ENCODE measurements around the gene EIF4EBP2. TPM values are rescaled to one million over a fixed set of nuclear protein-coding genes. Genes with fewer than 3 reads are reported as not detected.

Gene EIF4EBP2, protein sequence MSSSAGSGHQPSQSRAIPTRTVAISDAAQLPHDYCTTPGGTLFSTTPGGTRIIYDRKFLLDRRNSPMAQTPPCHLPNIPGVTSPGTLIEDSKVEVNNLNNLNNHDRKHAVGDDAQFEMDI
- 64.1 TPM for polyA plus RNA-seq
- long read RNA-seq, donor 1, full-length matches to known transcripts = 28 of 28 reads
- long read RNA-seq, donor 1, partial matches to known transcripts = 0 of 28 reads
- long read RNA-seq, donor 1, other reads (novel, unspliced or antisense) = 0 of 28 reads
- long read RNA-seq, donor 2, full-length matches to known transcripts = 61 of 71 reads
- long read RNA-seq, donor 2, partial matches to known transcripts = 10 of 71 reads
- long read RNA-seq, donor 2, other reads (novel, unspliced or antisense) = 0 of 71 reads
- long read RNA-seq, donor 3 = 0 reads
- long read RNA-seq, donor 4, full-length matches to known transcripts = 9 of 9 reads
- long read RNA-seq, donor 4, partial matches to known transcripts = 0 of 9 reads
- long read RNA-seq, donor 4, other reads (novel, unspliced or antisense) = 0 of 9 reads
- long read RNA-seq, donor 5, full-length matches to known transcripts = 33 of 33 reads
- long read RNA-seq, donor 5, partial matches to known transcripts = 0 of 33 reads
- long read RNA-seq, donor 5, other reads (novel, unspliced or antisense) = 0 of 33 reads
- long read RNA-seq, donor 6, full-length matches to known transcripts = 62 of 74 reads
- long read RNA-seq, donor 6, partial matches to known transcripts = 12 of 74 reads
- long read RNA-seq, donor 6, other reads (novel, unspliced or antisense) = 0 of 74 reads
- long read RNA-seq, donor 7, full-length matches to known transcripts = 20 of 48 reads
- long read RNA-seq, donor 7, partial matches to known transcripts = 28 of 48 reads
- long read RNA-seq, donor 7, other reads (novel, unspliced or antisense) = 0 of 48 reads
- long read RNA-seq, donor 8, full-length matches to known transcripts = 66 of 168 reads
- long read RNA-seq, donor 8, partial matches to known transcripts = 102 of 168 reads
- long read RNA-seq, donor 8, other reads (novel, unspliced or antisense) = 0 of 168 reads
- long read RNA-seq, donor 9, full-length matches to known transcripts = 62 of 62 reads
- long read RNA-seq, donor 9, partial matches to known transcripts = 0 of 62 reads
- long read RNA-seq, donor 9, other reads (novel, unspliced or antisense) = 0 of 62 reads
- long read RNA-seq, donor 10, full-length matches to known transcripts = 76 of 158 reads
- long read RNA-seq, donor 10, partial matches to known transcripts = 82 of 158 reads
- long read RNA-seq, donor 10, other reads (novel, unspliced or antisense) = 0 of 158 reads
- long read RNA-seq, donor 11, full-length matches to known transcripts = 43 of 43 reads
- long read RNA-seq, donor 11, partial matches to known transcripts = 0 of 43 reads
- long read RNA-seq, donor 11, other reads (novel, unspliced or antisense) = 0 of 43 reads

DNA sequence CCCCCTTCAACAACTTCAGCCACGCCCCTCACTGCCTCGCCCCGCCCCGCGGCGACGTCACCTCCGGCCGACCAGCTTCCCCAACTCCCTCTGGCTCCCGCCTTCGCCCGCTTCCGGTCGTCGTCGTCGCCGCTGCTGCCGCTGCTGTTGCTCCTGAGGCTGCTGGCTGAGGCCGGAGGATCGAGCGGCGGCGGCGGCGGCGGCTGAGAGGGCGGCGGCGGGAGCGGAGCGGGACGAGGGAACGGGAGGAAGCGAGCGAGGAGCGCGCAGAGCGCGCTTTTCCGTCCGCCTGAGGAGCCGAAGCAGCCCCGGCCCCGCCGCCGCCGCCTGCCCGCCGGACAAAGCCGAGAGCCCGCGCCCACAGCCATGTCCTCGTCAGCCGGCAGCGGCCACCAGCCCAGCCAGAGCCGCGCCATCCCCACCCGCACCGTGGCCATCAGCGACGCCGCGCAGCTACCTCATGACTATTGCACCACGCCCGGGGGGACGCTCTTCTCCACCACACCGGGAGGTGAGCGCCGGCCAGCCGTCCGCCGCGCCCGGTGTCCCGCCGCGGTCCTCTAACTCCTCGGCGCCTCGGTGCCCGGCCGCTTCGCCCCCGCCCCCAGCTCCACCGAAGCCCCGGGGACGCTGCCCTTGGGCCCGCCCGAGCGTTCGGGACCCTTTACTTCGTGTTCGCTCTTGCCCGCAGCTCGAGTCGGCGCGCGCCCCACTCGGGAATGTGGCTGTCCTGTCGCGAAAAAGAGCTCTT lies at the start of gene EIF4EBP2:
Gene EIF4EBP2, plus strand, starts transcription at position 110 of the 751 bp plus-strand sequence. Its CDS starts 257 bp downstream, at position 367.
- DNase-seq = peak; percentile 97 to 98
- WGBS (ENCODE audit: insufficient coverage, low lambda C conversion rate) = no CpG with 5 or more reads among the region's 103 CpGs

DNA sequence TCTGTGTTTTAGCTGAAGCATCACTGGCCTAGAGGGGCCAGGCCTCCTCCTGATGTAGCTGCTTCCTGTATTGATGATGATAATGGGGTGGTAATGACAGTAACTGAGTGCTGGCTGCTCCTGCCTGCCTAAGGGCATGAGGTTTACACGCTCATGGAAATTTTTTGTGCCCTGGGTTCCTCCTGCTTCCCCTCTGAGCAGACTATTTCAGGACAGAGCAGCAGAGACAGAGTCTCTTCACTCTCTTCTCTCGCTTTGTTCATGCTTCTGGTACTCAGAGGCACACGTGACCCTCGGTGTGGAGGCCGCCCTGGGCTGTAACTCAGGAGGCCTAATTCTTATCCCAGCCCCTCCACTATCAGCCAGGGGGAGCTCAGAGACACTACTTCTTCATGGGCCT lies 49.4 kb upstream of the EIF4EBP2 start:
- DNase-seq = no peak
- no peaks in the 10 kb centered on the region for H3K9me3 ChIP-seq (ENCODE audit: control insufficient read depth, low read depth, low read length)
- no CpG with 5 or more reads among the region's 5 CpGs for WGBS (ENCODE audit: insufficient coverage, low lambda C conversion rate)
- no peak overlapping the region for H3K27ac ChIP-seq (ENCODE audit: low read length)
- no peak overlapping the region for H3K4me3 ChIP-seq (ENCODE audit: low read length)
- H3K27me3 ChIP-seq (ENCODE audit: control insufficient read depth, insufficient read depth, low read length) = no peaks in the 10 kb centered on the region
- H3K36me3 ChIP-seq (ENCODE audit: control insufficient read depth, insufficient read depth, low read length) = no peaks in the 10 kb centered on the region
- H3K4me1 ChIP-seq (ENCODE audit: control insufficient read depth, insufficient read depth, low read length) = peaks cover 33% of the 10 kb centered on the region

More for the DNA sequence above, at the start of gene EIF4EBP2:
- Histone ChIP-seq H3K36me3 (ENCODE audit: control insufficient read depth, insufficient read depth, low read length) (peaks cover 5% of the 10 kb centered on the region), H3K27ac (ENCODE audit: low read length) (peak within 1 kb of the TSS; percentile 99), H3K9me3 (ENCODE audit: control insufficient read depth, low read depth, low read length) (peaks cover 2% of the 10 kb centered on the region), H3K4me1 (ENCODE audit: control insufficient read depth, insufficient read depth, low read length) (peaks cover 10% of the 10 kb centered on the region), H3K4me3 (ENCODE audit: low read length) (peak within 1 kb of the TSS; percentile 92), H3K27me3 (ENCODE audit: control insufficient read depth, insufficient read depth, low read length) (no peaks in the 10 kb centered on the region)

DNA sequence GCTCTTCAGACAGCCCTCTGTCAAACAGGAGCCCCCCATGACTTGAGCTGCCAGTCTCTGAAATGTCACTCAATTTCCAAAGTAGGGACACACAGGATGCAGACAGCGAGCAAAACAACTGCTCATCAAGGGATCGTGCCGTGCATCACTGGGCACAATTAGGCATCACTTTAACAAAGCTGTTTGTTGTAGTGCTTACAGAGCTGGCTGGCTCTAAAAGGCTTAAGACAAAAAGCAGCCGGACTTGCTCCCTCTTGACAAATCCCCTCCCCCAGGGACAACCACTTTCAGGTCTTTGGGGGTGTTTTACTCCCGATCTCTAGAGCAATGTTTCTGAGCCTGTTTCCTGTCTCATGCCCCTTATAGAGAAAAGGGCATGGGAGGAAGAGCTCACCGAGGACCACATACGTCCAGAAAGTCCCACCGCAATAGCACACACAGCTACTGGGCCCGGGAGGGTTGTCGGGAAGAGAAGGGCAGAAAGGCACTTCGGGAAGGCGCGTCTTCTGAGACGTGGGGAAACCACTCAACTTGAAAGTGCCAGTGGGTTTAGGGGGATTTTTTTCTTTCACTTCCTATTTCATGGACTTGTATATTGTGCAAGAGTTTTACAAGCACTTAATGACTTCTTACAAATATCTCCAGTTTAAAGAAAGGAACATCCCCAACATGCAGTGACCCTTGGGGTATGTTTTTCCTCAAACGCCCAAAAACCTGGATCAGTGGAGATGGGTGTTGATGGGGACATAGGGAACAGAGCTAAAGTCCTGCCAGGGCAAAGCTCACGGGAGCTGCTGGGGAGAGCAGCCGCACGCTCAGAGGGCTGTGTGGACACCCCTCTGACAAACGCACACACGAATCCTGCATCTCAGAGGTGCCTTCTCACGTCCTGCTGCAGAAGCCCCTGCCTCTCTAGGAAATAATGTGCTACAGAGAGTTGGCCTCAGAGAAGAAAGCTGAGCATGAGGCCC lies 48.6 kb upstream of the EIF4EBP2 start:
- Histone ChIP-seq H3K4me3 (ENCODE audit: low read length) (no peak overlapping the region), H3K27ac (ENCODE audit: low read length) (no peak overlapping the region), H3K27me3 (ENCODE audit: control insufficient read depth, insufficient read depth, low read length) (no peaks in the 10 kb centered on the region), H3K4me1 (ENCODE audit: control insufficient read depth, insufficient read depth, low read length) (peaks cover 25% of the 10 kb centered on the region), H3K36me3 (ENCODE audit: control insufficient read depth, insufficient read depth, low read length) (no peaks in the 10 kb centered on the region), H3K9me3 (ENCODE audit: control insufficient read depth, low read depth, low read length) (no peaks in the 10 kb centered on the region)
- WGBS (ENCODE audit: insufficient coverage, low lambda C conversion rate) = no CpG with 5 or more reads among the region's 21 CpGs
- peak in 1 of 2 donors; percentile 59 for DNase-seq

DNA sequence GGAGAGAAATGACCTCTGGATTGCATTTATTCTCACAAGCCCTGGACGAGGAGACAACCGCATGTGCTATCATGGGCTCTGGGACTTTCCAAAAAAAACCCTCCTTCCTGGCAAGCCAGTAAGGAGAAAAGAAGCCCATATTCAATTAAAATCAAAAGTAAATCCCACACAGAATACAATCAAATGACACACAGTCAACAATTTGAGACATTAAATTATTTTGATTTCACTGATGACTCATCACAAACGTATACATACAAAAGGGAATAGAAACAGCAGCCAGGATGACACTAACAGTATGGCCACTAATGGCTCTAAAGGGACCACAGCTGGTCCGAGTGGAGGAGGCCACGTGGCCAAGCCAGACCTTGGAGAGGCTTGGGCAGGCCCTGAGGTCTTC lies 46.4 kb upstream of the EIF4EBP2 start:
- Histone ChIP-seq H3K27ac (ENCODE audit: low read length) (no peak overlapping the region), H3K9me3 (ENCODE audit: control insufficient read depth, low read depth, low read length) (no peaks in the 10 kb centered on the region), H3K4me1 (ENCODE audit: control insufficient read depth, insufficient read depth, low read length) (peaks cover 10% of the 10 kb centered on the region), H3K4me3 (ENCODE audit: low read length) (no peak overlapping the region), H3K36me3 (ENCODE audit: control insufficient read depth, insufficient read depth, low read length) (no peaks in the 10 kb centered on the region), H3K27me3 (ENCODE audit: control insufficient read depth, insufficient read depth, low read length) (no peaks in the 10 kb centered on the region)
- 89% methylated on average over 3 of the region's 5 CpGs for WGBS (ENCODE audit: insufficient coverage, low lambda C conversion rate)
- DNase-seq = no peak

DNA sequence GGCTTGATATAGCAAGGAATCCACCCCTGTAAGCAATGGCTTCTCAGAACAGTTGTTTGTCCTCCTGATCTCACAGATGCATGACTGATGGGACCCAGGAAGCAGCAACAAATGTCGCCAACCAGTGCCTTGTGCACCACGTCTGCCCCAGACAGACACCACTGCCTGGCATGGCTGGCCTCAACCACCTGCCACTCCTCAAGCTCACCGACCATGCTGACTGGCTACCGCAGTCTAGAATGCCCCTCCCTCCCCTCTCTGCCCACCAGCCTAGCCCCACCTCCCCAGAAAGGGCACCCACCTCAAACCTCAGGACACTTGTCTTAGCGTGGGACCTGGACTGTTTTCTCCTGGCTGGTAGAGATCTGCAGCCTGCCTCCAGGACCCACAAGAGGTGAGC lies 45.5 kb upstream of the EIF4EBP2 start:
- Histone ChIP-seq H3K9me3 (ENCODE audit: control insufficient read depth, low read depth, low read length) (no peaks in the 10 kb centered on the region), H3K4me3 (ENCODE audit: low read length) (no peak overlapping the region), H3K4me1 (ENCODE audit: control insufficient read depth, insufficient read depth, low read length) (peaks cover 7% of the 10 kb centered on the region), H3K36me3 (ENCODE audit: control insufficient read depth, insufficient read depth, low read length) (no peaks in the 10 kb centered on the region), H3K27ac (ENCODE audit: low read length) (no peak overlapping the region), H3K27me3 (ENCODE audit: control insufficient read depth, insufficient read depth, low read length) (no peaks in the 10 kb centered on the region)
- DNase-seq = no peak
- WGBS (ENCODE audit: insufficient coverage, low lambda C conversion rate) = no CpG with 5 or more reads among the region's 5 CpGs

DNA sequence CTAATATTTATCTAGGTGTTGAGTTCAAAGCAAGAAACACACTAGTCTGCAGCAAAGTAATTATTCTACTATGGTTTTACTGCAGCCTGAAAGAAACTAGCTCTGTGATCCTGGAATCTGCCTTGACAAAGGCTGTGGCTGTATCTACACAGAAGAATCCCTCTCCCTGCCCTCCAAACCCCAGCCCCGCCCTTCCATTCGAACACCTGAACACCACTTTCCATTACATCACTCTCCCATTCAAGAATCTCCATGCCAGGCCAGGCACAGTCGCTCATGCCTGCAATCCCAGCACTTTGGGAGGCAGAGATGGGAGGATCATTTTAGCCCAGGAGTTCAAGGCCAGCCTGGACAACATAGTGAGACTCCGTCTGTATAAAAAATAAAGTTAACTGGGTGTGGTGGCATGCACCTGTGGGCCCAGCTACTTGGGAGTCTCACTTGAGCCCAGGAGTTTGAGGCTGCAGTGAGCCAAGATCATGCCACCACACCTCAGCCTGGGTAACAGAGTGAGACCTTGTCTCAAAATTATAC lies 44.9 kb upstream of the EIF4EBP2 start:
- Histone ChIP-seq H3K4me1 (ENCODE audit: control insufficient read depth, insufficient read depth, low read length) (peaks cover 8% of the 10 kb centered on the region), H3K4me3 (ENCODE audit: low read length) (no peak overlapping the region), H3K27me3 (ENCODE audit: control insufficient read depth, insufficient read depth, low read length) (no peaks in the 10 kb centered on the region), H3K36me3 (ENCODE audit: control insufficient read depth, insufficient read depth, low read length) (no peaks in the 10 kb centered on the region), H3K9me3 (ENCODE audit: control insufficient read depth, low read depth, low read length) (no peaks in the 10 kb centered on the region), H3K27ac (ENCODE audit: low read length) (no peak overlapping the region)
- no peak for DNase-seq
- no CpG with 5 or more reads among the region's 4 CpGs for WGBS (ENCODE audit: insufficient coverage, low lambda C conversion rate)

DNA sequence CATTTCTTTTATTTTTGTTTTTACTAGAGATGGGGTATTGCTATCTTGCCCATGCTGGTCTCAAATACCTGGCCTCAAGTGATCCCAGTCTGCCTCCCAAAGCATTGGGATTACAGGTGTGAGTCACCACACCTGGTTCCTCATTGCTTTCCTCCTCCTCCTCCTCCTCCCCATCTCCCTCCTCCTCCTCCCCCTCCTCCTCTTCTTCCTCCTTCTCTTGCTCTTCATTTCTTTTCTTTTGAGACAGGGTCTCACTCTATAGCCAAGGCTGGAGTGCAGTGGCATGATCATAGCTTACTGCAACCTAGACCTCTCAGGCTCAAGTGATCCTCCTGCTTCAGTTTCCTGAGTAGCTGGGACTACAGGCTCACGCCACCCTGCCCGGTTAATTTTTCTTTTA lies 43.7 kb upstream of the EIF4EBP2 start:
- Histone ChIP-seq H3K27ac (ENCODE audit: low read length) (no peak overlapping the region), H3K27me3 (ENCODE audit: control insufficient read depth, insufficient read depth, low read length) (no peaks in the 10 kb centered on the region), H3K4me3 (ENCODE audit: low read length) (no peak overlapping the region), H3K9me3 (ENCODE audit: control insufficient read depth, low read depth, low read length) (no peaks in the 10 kb centered on the region), H3K36me3 (ENCODE audit: control insufficient read depth, insufficient read depth, low read length) (no peaks in the 10 kb centered on the region), H3K4me1 (ENCODE audit: control insufficient read depth, insufficient read depth, low read length) (peaks cover 11% of the 10 kb centered on the region)
- no CpG with 5 or more reads among the region's 2 CpGs for WGBS (ENCODE audit: insufficient coverage, low lambda C conversion rate)
- no peak for DNase-seq

DNA sequence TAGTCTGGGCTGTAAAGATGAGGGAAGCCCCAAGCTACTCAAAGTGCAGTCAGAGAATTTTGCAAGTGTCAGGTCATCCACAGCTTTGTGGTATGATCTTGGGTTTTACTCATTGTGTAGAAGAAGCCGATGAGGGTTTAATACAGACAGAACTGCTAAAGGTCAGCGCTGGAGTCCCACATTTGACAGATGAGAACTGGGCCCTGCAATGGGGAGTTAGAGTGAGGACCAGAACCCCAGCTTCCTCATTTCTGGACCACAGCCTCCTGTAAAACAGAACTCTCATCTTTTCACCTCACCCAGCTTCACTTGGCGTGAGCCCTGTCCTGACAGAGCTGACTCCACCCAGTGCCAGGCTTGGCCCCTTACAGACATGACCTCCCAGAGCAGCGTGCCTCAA lies 41.6 kb upstream of the EIF4EBP2 start:
- Histone ChIP-seq H3K4me3 (ENCODE audit: low read length) (no peak overlapping the region), H3K36me3 (ENCODE audit: control insufficient read depth, insufficient read depth, low read length) (no peaks in the 10 kb centered on the region), H3K4me1 (ENCODE audit: control insufficient read depth, insufficient read depth, low read length) (peaks cover 7% of the 10 kb centered on the region), H3K9me3 (ENCODE audit: control insufficient read depth, low read depth, low read length) (no peaks in the 10 kb centered on the region), H3K27ac (ENCODE audit: low read length) (no peak overlapping the region), H3K27me3 (ENCODE audit: control insufficient read depth, insufficient read depth, low read length) (no peaks in the 10 kb centered on the region)
- WGBS (ENCODE audit: insufficient coverage, low lambda C conversion rate) = no CpG with 5 or more reads among the region's 4 CpGs
- no peak for DNase-seq

Data from large intestine (tissue), 12 donors.